Putamen (tissue), 1 donor: Measurements from ENCODE around the gene ARRDC4.

Source experiments
- DNase-seq: peaks from one replicate; pipeline ENCODE4 v3.0.0-alpha.2; 2016; ENCODE audit warnings: low spot score

Gene ARRDC4

DNA sequence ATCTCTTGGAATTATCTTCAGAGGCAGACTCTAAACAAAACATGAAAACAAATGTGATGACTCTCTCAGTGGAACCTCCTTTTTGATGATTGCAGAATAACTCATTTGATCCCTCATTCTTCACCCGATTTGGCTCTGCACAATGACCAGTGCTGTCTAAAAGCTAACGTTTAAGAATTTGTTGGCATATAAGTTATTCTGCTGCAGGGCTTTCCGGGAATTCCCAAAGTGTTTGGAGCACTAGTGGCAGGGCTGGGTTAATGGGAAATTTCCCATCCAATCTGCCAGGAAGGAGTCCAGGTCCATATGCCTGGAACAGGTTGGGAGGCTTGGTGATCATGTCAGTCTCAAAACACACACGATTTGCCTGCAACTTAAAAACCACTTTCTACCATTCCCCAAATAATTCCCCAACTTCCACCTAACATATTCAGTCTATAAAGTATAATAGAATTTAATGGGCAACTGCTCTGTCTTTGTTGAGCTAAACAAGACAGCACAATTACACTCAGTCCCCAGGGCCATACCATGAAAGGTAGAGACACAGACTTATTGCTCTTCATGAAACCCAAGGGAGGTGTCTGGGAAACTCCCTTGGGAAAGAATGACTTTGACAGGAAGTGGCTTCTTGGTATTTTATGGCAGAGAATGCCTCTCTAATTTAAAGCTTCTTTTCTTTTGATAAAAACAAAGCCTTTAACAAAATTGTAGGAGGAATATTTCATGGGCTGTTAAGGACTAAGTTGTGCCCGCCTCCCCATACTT lies 38.0 kb downstream of the ARRDC4 start:
- no peak for DNase-seq

DNA sequence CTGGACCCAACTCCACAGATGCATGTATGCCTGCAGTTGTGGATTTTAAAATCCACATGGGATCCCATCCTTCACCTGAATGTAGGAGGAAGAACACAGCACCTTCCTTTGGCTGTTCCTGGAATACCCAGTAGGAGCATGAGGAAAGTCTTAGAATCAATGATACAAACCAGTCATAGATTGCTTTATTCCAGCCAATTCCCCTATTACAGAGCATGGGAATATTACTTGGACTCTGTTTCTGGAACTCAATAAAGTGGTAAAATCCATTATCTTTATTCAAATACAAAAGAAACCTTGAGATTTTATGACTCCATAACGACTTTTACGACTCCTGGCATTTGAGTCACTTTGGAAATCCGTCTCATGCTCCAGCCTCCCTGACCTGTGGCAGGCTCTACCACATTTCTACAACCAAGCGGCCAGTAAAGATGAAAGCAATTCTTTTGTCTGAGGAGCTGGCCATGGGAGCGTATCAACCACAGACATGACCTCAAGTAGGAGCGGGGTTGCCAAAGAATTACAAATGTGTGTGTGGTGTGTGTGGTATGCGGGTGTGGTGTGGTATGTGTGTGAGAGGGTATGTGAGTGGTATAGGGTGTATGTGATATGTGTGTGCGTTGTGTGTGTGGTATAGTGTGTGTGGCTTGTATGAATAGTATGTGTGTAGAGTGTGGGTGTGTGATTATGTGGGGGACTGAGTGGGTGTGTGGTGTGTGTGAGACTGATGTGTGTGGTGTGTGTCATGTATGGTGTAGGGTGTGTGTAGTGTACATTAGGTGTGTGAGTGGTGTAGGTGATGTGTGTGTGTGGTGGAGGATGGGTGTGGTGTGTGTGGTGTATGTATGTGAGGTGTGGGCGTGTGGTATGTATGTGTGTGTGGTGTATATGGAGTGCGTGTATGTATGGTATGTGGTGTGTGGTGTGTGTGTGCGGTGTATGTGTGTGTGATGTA lies 40.0 kb downstream of the ARRDC4 start:
- no peak for DNase-seq

DNA sequence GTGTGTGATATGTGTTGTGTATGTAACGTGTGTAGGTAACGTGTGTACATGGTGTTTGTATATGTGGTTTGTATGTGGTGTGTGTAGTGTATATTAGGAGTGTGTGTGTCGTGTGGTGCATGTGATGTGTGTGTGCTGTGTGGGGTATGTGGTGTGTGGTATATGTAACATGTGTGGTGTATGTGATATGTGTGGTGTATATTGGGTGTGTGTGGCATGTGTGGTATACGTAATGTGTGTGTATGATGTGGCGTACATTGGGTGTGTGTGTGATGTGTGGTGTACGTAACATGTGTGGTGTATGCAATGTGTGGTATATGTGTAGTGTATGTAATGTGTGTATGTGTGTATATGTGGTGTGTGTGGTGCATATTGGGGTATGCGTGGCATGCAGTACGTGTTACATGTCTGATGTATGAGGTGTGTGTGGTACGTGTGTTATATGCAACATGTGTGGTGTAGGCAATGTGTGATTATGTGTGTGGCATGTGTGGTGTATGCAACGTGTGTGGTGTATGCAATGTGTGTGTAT lies 41.2 kb downstream of the ARRDC4 start:
- DNase-seq: no peak

DNA sequence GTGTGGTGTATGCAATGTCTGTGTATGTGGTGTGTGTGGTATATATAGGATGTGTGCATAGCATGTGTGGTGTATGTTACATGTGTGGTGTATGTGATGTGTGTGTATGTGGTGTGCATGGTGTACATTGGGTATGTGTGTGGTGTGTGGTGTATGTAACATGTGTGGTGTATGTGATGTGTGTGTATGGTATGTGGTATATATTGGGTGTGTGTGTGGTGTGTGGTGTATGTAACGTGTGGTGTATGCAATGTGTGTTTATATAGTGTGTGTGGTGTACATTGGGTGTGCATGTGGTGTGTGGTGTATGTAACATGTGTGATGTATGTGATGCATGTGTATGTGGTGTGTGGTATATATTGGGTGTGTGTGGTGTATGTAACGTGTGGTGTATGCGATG lies 41.9 kb downstream of the ARRDC4 start:
- no peak for DNase-seq

DNA sequence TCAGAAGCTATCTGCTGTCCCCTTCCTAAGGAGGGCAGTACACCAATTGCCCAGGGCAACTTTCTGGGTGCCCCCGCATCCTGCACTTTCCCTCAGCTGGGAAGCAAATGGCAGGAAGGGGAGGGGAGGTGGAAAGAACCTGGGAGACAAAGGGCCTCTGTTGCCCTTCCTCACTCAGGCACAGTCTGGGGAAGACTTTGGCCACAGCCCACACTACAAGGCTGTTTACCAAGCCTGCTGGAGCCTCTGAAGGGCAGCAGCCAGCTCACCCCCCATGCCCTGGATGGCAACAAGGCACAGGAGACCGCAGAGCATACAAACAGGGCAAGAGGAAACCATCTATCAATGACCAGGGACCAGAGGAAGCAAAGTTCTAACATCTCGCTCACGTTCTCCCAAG lies 42.4 kb downstream of the ARRDC4 start:
- no peak for DNase-seq

DNA sequence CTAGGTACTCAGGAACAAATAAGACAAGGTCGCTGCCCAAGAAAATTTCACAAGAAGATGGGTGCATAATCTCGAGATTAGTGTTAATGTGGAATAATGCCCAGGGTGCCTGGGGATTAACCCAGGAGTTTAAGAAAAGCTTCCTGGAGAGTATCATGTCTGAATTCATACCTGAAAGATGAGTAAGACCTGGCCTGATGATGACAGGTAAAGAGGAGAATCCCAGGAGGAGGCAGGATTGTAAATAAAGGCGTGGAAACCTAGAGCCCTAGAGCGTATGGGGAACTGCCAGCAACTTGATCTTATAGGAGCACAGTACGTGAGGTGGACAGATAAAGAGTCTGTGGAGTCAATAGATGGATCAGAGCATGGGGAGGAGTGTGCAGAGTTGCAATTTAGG lies 43.0 kb downstream of the ARRDC4 start:
- DNase-seq: no peak

DNA sequence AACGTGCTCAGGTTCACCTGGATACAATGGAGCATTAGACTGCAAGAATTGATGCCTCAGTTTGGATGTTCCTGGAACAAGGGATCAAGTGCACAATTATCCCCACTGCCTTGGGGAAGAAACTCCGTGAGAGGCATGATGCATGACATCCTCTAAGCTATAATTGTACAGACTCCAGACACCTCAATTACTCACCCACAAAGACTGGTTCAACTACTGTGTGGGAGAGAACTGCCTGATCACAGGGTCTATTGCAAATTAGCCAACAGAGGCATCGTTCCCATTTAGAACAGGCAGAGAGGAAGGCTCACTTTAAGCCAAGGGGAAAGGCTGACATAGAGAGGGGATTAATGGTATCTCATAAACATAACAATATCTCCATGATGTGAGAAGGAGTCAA lies 43.5 kb downstream of the ARRDC4 start:
- DNase-seq: peak; percentile 36

DNA sequence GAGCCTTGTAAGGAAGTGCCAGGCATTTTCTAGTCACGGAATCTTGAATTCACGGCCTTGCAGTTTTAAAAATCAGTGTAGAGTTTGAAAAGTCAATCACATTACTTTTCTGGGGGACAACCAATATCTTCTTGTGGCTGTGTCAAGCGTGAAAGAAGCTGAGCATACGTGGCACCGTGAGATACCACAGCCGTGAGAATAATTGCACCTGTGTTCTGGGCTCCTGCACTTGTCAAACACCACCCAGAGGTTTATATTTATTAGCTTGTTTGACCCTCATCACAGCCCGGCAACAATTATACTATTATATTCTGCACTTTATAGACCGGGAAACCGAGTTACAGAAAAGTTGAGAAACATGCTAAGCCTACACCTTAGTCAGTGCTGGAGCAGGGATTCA lies 45.2 kb downstream of the ARRDC4 start:
- no peak for DNase-seq

DNA sequence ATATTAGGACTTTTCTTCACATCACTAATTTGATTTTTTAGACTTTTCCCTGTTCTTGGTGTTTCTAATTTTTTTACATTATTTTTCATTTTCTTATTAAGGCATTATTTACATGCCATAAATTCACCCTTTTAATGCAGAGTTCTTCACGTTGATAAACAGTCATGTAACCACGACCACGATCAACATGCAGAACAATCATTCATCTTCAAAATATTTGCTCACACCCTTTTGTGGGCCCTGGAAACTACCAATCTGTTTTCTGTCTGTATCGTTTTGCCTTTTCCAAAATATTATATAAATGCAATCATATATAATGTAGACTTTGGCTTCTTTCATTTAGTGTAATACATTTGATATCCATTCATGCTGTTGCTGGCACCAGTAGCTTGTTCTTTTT lies 48.7 kb downstream of the ARRDC4 start:
- no peak for DNase-seq

DNA sequence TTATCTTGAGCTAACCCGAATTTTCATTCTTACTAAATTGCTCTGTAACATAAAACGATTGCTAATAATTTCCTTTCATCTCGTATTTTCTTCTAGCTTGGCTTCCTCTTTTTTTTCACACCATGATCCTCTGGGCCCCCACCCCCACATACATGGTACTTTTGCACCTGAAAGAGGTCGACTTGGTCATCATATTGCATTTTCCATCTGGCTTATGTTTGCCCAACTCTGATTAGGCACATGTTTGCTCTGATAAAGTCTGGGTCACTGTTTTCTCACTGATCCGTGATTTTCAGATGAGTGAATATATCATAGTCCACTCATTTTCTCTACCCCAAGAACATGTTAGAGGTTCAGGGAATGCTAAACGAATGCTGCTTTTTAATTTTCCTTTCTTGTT lies 49.5 kb downstream of the ARRDC4 start:
- DNase-seq: no peak

DNA sequence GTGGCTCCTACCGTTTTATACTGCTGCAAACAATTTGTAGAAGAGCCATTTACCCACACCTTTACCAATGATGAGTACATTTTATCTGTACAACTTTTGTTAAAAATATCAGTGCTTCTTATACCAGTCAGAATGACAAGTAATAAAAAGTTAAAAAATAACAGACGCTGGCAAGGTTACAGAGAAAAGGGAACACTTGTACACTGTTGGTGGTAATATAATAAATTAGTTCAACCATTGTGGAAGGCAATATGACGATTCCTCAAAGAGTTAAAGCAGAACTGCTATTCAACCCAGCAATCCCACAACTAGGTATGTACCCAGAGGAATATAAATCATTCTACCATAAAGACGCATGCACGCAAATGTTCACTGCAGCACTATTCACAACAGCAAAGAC lies 51.9 kb downstream of the ARRDC4 start:
- DNase-seq: no peak

DNA sequence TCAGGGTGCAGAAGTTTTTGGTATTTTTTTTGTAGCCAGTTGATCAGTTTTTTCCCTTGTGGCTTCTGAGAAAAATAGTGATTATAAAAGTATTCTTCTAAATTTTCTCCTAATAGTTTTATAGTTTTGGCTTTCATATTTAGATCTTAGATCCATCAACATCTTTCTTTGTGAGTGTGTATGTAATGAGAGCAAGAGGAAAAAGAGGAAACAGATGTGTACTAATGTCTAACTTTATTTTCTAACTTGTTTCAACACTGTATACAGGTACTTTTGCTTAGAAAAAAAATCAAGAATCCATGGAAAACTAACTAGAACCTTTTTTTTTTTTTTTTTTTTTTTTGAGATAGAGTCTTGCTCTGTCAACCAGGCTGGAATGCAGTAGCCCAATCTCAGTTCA lies 53.1 kb downstream of the ARRDC4 start:
- no peak for DNase-seq

DNA sequence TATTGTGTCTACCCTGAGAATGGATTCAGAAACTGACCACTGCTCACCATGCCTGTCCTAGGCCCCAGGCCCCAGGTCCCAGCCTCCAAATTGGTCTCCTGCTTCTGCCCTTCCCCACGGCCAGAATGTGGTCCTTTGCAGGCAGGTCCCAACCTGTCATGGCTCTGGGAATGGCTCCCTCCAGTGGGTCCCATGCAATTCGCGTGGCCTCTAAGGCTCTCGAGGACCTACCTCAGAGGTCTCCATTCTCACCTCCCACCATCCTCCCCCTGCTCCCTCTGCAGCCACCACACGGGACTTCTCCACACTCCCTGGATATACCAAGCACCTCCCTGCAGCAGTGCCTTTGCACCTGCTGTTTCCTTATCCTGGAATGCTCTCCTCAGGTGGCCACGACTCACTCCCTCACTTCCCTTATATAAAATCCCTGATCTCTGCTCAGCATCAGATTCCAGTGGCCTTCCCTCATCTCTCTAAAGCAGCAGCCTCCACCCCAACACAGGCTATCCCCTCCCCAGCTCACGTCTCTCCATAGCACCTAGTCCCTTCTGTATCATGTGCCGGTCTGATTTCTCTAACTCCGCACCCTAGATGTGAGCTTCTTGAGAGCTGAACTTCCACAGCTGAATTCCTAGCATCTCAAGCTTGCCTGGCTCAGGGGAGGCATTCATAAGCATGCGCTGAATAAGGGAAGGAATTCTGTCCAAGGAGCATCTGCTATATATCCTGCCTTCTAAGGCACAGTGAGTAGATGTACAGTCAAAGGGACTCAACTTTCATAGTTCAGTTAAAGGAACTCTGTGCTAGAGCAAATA lies 56.9 kb downstream of the ARRDC4 start:
- DNase-seq: no peak

DNA sequence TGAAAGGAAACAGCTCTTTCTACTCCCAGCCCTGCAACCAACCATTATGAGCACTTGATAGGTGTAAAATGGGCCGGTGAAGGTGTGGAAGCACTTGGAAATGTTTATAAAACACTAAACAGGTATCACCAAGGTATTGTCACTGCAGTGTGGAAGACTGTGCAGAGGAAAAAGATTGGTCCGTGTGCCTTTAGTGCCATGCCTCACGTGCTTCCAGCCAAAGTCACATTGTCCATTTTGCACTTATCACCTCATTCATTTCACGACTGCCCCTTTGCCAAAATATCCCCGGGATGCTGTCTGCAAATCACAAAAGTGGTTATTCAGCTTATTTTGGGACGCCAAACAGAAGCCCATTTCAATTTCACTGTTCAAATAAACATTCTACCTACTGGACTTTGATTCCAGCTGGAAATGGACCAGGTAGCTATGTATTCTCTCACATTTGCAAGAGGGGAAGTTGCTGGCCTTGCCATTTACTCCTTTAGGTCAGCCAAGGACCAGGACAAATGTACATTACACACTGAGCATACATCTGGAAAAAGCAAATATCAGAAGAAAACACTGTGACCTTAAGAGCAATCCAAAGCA lies 58.4 kb downstream of the ARRDC4 start:
- no peak for DNase-seq
